Brain microvascular endothelial cell (primary cell): ENCODE measurements around the gene TCN2.
A peak's percentile ranks its signal among the peaks of the same experiment; 100 is the strongest.

ENCODE experiments used
- DNase-seq: peaks from one replicate; pipeline ENCODE4 v3.0.0-alpha.2; 2020
- H3K27ac ChIP-seq: fragments of 250-450 bp; sonication (Bioruptor Pico); 2 replicates; pipeline ENCODE4 v1.5.1; 2020; ENCODE audit warnings: mild to moderate bottlenecking, moderate library complexity
- H3K27me3 ChIP-seq: fragments of 250-450 bp; sonication (Bioruptor Pico); replicated peaks from 2 replicates; pipeline ENCODE4 v1.5.1; 2020; ENCODE audit warnings: mild to moderate bottlenecking
- H3K36me3 ChIP-seq: fragments of 250-450 bp; sonication (Bioruptor Pico); replicated peaks from 2 replicates; pipeline ENCODE4 v1.5.1; 2020; ENCODE audit warnings: mild to moderate bottlenecking
- H3K4me3 ChIP-seq: 2 replicates; pipeline ENCODE4 v1.5.1; 2011; ENCODE audit warnings: low read depth, mild to moderate bottlenecking, control low read depth, low read length, moderate library complexity
- CTCF ChIP-seq: IDR thresholded peaks from 2 replicates; pipeline ENCODE4 v1.5.1; 2011; ENCODE audit warnings: low read depth, mild to moderate bottlenecking, moderate library complexity, low read length, control low read depth, inconsistent platforms; ENCODE audit errors: missing control alignments
- in situ Hi-C: cut with HindIII; loops from 2 replicates; pipeline ENCODE4 v1.10.0; 2017; ENCODE audit warnings: low sequenced_read_pairs, low pct_ligation_motif_present

Gene TCN2

GRCh38 chr22:30601464-30601863, 5.5 kb upstream of the TCN2 start:
- DNase-seq: no peak
- no peak overlapping the region for H3K27ac ChIP-seq
- H3K4me3 ChIP-seq: no peak overlapping the region
- H3K36me3 ChIP-seq: no peaks in the 10 kb centered on the region
- H3K27me3 ChIP-seq: no peaks in the 10 kb centered on the region
- in situ Hi-C loops: no loop called here
- TF ChIP-seq CTCF: no peak

- no peaks in the 10 kb centered on the region for H3K27me3 ChIP-seq
- H3K4me3 ChIP-seq: no peak overlapping the region
- H3K27ac ChIP-seq: no peak overlapping the region
- H3K36me3 ChIP-seq: no peaks in the 10 kb centered on the region
- peak; percentile 28 for DNase-seq
- TF ChIP-seq CTCF: peak; percentile 57
- in situ Hi-C loops: no loop called here
Measured at GRCh38 chr22:30602049-30602448, 4.9 kb upstream of the TCN2 start.

GRCh38 chr22:30603801-30604200, 3.2 kb upstream of the TCN2 start:
- DNase-seq: no peak
- Histone ChIP-seq H3K27ac (no peak overlapping the region), H3K27me3 (no peaks in the 10 kb centered on the region), H3K4me3 (no peak overlapping the region), H3K36me3 (no peaks in the 10 kb centered on the region)
- no peak for TF ChIP-seq CTCF
- in situ Hi-C loops: no loop called here

GRCh38 chr22:30604723-30605122, 2.3 kb upstream of the TCN2 start:
- no peak for DNase-seq
- in situ Hi-C loops: no loop called here

GRCh38 chr22:30605449-30606110, 1.4 kb upstream of the TCN2 start:
- Histone ChIP-seq H3K27me3 (no peaks in the 10 kb centered on the region), H3K36me3 (no peaks in the 10 kb centered on the region), H3K27ac (no peak overlapping the region), H3K4me3 (peak overlapping the region; percentile 68)
- in situ Hi-C loops: no loop called here
- DNase-seq: peak; percentile 26
- TF ChIP-seq CTCF: peak; percentile 87

More at GRCh38 chr22:30604723-30605122, 2.3 kb upstream of the TCN2 start:
- Histone ChIP-seq H3K27me3 (no peaks in the 10 kb centered on the region), H3K36me3 (no peaks in the 10 kb centered on the region), H3K4me3 (no peak overlapping the region), H3K27ac (no peak overlapping the region)
- no peak for TF ChIP-seq CTCF
